GM23248 (cell line): Measurements from ENCODE around the gene PTPN2. TPM values are rescaled to one million over a fixed set of nuclear protein-coding genes. Genes with fewer than 3 reads are reported as not detected.

Experiments used
- DNase-seq: peaks from one replicate; pipeline ENCODE4 v3.0.0-alpha.2; 2015
- H2AFZ ChIP-seq: fragments of 200-600 bp; sonication (generic); 2 replicates; pipeline ENCODE4 v1.6.1; 2016; ENCODE audit warnings: antibody characterized with exemption
- H3F3A ChIP-seq: fragments of 200-600 bp; sonication (generic); 2 replicates; pipeline ENCODE4 v1.6.1; 2016; ENCODE audit warnings: mild to moderate bottlenecking, antibody characterized with exemption, mixed run types; ENCODE audit not compliant: insufficient read depth
- H3K27ac ChIP-seq: fragments of 200-600 bp; sonication (generic); 2 replicates; pipeline ENCODE4 v1.5.1; 2016; ENCODE audit warnings: mild to moderate bottlenecking
- H3K27me3 ChIP-seq: fragments of 200-600 bp; sonication (generic); replicated peaks from 2 replicates; pipeline ENCODE4 v1.6.1; 2016; ENCODE audit warnings: mild to moderate bottlenecking; ENCODE audit not compliant: insufficient read depth
- H3K36me3 ChIP-seq: fragments of 200-600 bp; sonication (generic); 2 replicates; pipeline ENCODE4 v1.6.1; 2016; ENCODE audit warnings: low read depth, mild to moderate bottlenecking
- H3K4me1 ChIP-seq: fragments of 200-600 bp; sonication (generic); 2 replicates; pipeline ENCODE4 v1.6.1; 2016; ENCODE audit warnings: mild to moderate bottlenecking; ENCODE audit not compliant: insufficient read depth
- H3K4me2 ChIP-seq: fragments of 200-600 bp; sonication (generic); one replicate; pipeline ENCODE4 v1.6.1; 2016; ENCODE audit warnings: mild to moderate bottlenecking; ENCODE audit not compliant: unreplicated experiment
- H3K4me3 ChIP-seq: fragments of 200-600 bp; sonication (generic); 2 replicates; pipeline ENCODE4 v1.5.1; 2016; ENCODE audit warnings: mild to moderate bottlenecking
- H3K79me2 ChIP-seq: fragments of 200-600 bp; sonication (generic); 2 replicates; pipeline ENCODE4 v1.6.1; 2016; ENCODE audit warnings: mild to moderate bottlenecking; ENCODE audit not compliant: insufficient read depth
- H3K9ac ChIP-seq: fragments of 200-600 bp; sonication (generic); 2 replicates; pipeline ENCODE4 v1.6.1; 2016; ENCODE audit warnings: mild to moderate bottlenecking
- H3K9me2 ChIP-seq: fragments of 200-600 bp; sonication (generic); 2 replicates; pipeline ENCODE4 v1.6.1; 2016; ENCODE audit warnings: mixed run types, mild to moderate bottlenecking, moderate library complexity; ENCODE audit not compliant: insufficient read depth
- H3K9me3 ChIP-seq: fragments of 200-600 bp; sonication (generic); one replicate; pipeline ENCODE4 v1.6.1; 2017; ENCODE audit warnings: low read depth
- H4K20me1 ChIP-seq: fragments of 200-600 bp; sonication (generic); 2 replicates; pipeline ENCODE4 v1.6.0; 2016; ENCODE audit not compliant: insufficient read depth
- EZH2 ChIP-seq: fragments of 200-600 bp; sonication (generic); IDR thresholded peaks from 2 replicates; pipeline ENCODE4 v1.6.1; 2018; ENCODE audit warnings: antibody characterized with exemption, mild to moderate bottlenecking; ENCODE audit not compliant: insufficient read depth, poor library complexity, severe bottlenecking
- EZH2phosphoT487 ChIP-seq: fragments of 200-600 bp; sonication (generic); IDR thresholded peaks from 2 replicates; pipeline ENCODE4 v1.6.1; 2018; ENCODE audit warnings: antibody characterized with exemption, moderate library complexity, mild to moderate bottlenecking, low read depth; ENCODE audit not compliant: insufficient read depth
- WGBS, 2 experiments: methylation state at CpG; one replicate each; pipeline ENCODE4 v1.1.6; 2015 to 2017; ENCODE audit warnings: low lambda C conversion rate in 2 of 2, low coverage in 1 of 2; ENCODE audit errors: missing lambda C conversion rate in 2 of 2; 5-methylcytosine and 5-hydroxymethylcytosine counted together
- in situ Hi-C: fragments of 300-500 bp; cut with MboI; formaldehyde crosslinking; loops from 2 replicates; pipeline ENCODE4 v1.15.0; 2020
- polyA plus RNA-seq: library from polyadenylated mRNA; unstranded; fragments of >200 nt; fragmentation: Nextera tagmentation; extraction: Ambion mirVana; gene quantifications from 2 replicates; pipeline ENCODE4 v1.2.1, GENCODE V29; 2016
- total RNA-seq: library from RNA; depleted of rRNA; stranded (reverse); fragments of >200 nt; shearing (Covaris generic); gene quantifications from 2 replicates; pipeline ENCODE4 v1.2.3, GENCODE V29; 2014

The PTPN2 gene
- total and polyA plus RNA-seq, 2 experiments from 2014 or later = 18.4 to 30.5 TPM

GRCh38 chr18:12885500-12885899 is 1.5 kb upstream of the PTPN2 start:
- Histone ChIP-seq H4K20me1 (no peaks in the 10 kb centered on the region), H3K4me2 (no peak overlapping the region), H3K9ac (no peak overlapping the region), H3K79me2 (peaks cover 51% of the 10 kb centered on the region), H3K27me3 (no peaks in the 10 kb centered on the region), H3F3A (peaks cover 12% of the 10 kb centered on the region; the same call in 1 of the 2 replicates), H3K4me3 (no peak overlapping the region), H3K9me3 (no peaks in the 10 kb centered on the region), H3K4me1 (peaks cover 15% of the 10 kb centered on the region), H3K9me2 (no peaks in the 10 kb centered on the region), H2AFZ (no peak overlapping the region), H3K27ac (no peak overlapping the region), H3K36me3 (no peaks in the 10 kb centered on the region)
- in situ Hi-C loops = no loop called here
- no peak for DNase-seq
- TF ChIP-seq EZH2 (no peak), EZH2phosphoT487 (no peak)
- WGBS, 2 experiments = 65 to 76% methylated on average over 4 of the region's 4 CpGs

DNA sequence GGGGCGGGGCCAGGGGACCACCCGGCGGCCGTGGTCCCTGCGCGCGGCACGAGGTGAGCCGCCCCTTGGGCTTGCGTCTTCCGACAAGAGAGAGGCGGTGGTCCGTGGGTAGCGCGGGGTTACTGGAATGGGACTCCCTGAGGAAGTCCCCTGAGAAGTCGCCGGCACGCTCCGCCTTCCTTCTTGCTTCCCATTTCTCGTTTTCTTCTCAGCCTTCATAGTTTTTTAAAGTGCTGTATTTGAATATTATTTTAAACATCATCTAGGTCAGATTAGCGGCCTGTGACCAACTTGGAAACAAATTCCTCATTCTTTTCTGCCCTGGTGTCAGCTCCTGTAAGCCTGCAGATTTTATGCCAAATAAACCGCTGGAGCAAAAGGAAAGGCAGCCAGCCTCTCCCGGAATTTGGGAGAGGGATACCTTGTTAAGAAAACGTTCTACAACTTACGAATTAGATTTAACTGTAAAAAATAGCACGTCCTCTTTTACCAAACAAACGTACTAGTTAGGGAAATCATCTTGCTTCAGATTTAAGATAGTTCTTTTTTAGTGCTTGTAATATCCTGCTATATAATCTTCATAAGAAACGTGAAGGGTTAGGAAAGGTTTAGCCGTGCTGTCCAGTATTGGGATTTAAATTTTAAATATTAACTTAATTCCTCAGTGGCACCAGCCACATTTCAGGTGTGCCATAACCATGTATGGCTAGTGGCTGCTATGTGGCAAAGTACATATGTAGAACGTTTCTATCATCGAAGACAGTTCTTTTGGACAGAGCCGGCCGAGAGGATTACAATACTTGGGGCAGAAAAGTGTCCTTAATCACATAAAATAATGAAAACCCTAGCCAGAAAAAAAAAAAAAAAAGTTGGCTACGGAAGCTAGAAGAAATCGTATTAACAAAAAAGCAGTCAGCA is 628 bp upstream of the PTPN2 start:
- DNase-seq = peak; percentile 49
- Histone ChIP-seq H3K9me2 (no peaks in the 10 kb centered on the region), H2AFZ (peak overlapping the region; percentile 88), H3K4me2 (peak overlapping the region; percentile 99), H3K36me3 (no peaks in the 10 kb centered on the region), H3K9ac (peak overlapping the region; percentile 95), H3F3A (peaks cover 12% of the 10 kb centered on the region; the same call in 1 of the 2 replicates), H3K4me1 (peaks cover 15% of the 10 kb centered on the region), H3K4me3 (peak overlapping the region; percentile 98), H4K20me1 (0 out of 2 replicates have a peak, but pooled peaks cover under 1% of the 10 kb centered on the region), H3K9me3 (no peaks in the 10 kb centered on the region), H3K27me3 (no peaks in the 10 kb centered on the region), H3K79me2 (peaks cover 59% of the 10 kb centered on the region), H3K27ac (peak overlapping the region; percentile 48)
- WGBS, 2 experiments = 11 to 12% methylated on average over 32 to 35 of the region's 35 CpGs
- in situ Hi-C loops = no loop called here
- TF ChIP-seq EZH2phosphoT487 = no peak
- no peak for TF ChIP-seq EZH2

DNA sequence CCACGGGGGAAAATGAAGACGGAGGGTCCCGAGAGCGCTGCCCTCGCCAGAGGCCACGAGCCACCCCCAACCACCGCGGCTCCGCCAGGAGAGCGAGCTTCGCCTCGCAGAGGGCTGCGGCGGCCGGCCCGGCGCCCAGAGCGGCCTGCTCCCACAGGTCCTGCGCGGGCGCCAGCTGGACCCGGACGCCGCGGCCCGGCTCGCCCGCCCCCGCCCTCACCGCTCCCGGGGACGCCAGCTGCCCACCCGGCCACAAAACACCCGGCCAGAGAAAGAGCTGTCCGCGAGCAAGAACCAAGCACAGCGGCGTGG is 709 bp downstream of the PTPN2 start:
- no peaks in the 10 kb centered on the region for H3K9me3 ChIP-seq
- H4K20me1 ChIP-seq = 0 out of 2 replicates have a peak, but pooled peaks cover 6% of the 10 kb centered on the region
- no peaks in the 10 kb centered on the region for H3K27me3 ChIP-seq
- 0% methylated on average over 15 to 20 of the region's 38 CpGs for WGBS, 2 experiments
- peak overlapping the region; percentile 68 for H2AFZ ChIP-seq
- in situ Hi-C loops = no loop called here
- H3K9me2 ChIP-seq = no peaks in the 10 kb centered on the region
- TF ChIP-seq EZH2 = no peak
- TF ChIP-seq EZH2phosphoT487 = no peak
- peaks cover 15% of the 10 kb centered on the region for H3K4me1 ChIP-seq
- DNase-seq = peak; percentile 72
- H3K27ac ChIP-seq = peak overlapping the region; percentile 96
- H3F3A ChIP-seq = peaks cover 12% of the 10 kb centered on the region; the same call in 1 of the 2 replicates
- H3K36me3 ChIP-seq = no peaks in the 10 kb centered on the region
- peaks cover 73% of the 10 kb centered on the region for H3K79me2 ChIP-seq
- peak overlapping the region; percentile 98 for H3K4me2 ChIP-seq
- peak overlapping the region; percentile 98 for H3K4me3 ChIP-seq
- H3K9ac ChIP-seq = peak overlapping the region; percentile 95

GRCh38 chr18:12882453-12883371 is 1.3 kb downstream of the PTPN2 start:
- 3 to 5% methylated on average over 22 of the region's 22 CpGs for WGBS, 2 experiments

More at GRCh38 chr18:12882453-12883371, 1.3 kb downstream of the PTPN2 start:
- DNase-seq = peak; percentile 33
- peak overlapping the region; percentile 98 for H3K4me3 ChIP-seq
- peak overlapping the region; percentile 68 for H2AFZ ChIP-seq
- H4K20me1 ChIP-seq = 0 out of 2 replicates have a peak, but pooled peaks cover 6% of the 10 kb centered on the region
- peak overlapping the region; percentile 95 for H3K9ac ChIP-seq
- H3K27me3 ChIP-seq = no peaks in the 10 kb centered on the region
- TF ChIP-seq EZH2phosphoT487 = no peak
- no peak for TF ChIP-seq EZH2
- peak overlapping the region; percentile 96 for H3K27ac ChIP-seq
- peaks cover 12% of the 10 kb centered on the region; the same call in 1 of the 2 replicates for H3F3A ChIP-seq
- no peaks in the 10 kb centered on the region for H3K9me3 ChIP-seq
- in situ Hi-C loops = no loop called here
- peaks cover 78% of the 10 kb centered on the region for H3K79me2 ChIP-seq
- H3K4me1 ChIP-seq = peaks cover 15% of the 10 kb centered on the region
- peak overlapping the region; percentile 98 for H3K4me2 ChIP-seq
- no peaks in the 10 kb centered on the region for H3K36me3 ChIP-seq
- H3K9me2 ChIP-seq = no peaks in the 10 kb centered on the region
